ENCODE data around the gene KAZALD1.

Gene KAZALD1

DNA sequence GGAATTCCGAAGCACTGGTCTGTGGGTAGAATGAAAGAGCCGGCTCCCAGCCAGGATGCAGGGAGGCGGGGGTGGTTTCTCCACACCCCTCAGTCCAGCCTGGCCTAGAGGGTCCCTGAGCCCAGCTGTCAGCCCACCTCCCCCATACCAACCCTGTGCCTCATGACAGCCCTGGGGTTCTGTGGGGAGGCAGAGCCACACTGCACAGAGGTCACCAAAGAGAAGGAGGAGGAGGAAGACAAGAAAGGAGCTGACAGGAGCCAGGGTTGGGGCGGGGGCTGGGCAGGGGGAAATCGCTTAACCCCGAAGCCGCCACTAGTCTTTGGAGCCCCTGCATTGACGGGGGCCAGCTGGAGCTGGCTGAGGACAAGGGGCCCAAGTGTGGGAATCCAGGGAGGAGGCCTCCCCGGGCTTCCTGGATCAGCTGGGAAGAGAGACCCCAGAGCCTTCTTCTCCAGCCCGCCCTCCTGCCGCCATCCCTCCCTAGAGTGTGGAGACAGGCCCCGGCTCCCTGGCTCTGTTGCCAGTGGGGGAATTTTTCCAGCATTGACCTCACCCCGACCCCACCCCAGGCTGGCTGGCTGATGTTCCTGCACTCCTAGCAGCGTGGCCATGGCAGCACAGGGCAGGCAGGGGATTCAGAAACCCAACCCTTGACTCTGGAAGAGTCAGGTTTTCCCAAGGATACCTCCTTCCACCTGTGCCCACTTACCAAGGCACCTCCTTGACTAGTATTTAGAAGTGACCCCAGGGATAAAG is 32.5 kb downstream of the KAZALD1 start:
- DNase-seq (ENCODE audit: low spot score) = no peak
- no peak for FAIRE-seq

GRCh38 chr10:101095004-101095403 is 33.2 kb downstream of the KAZALD1 start:
- FAIRE-seq = no peak
- no peak for DNase-seq (ENCODE audit: low spot score)

GRCh38 chr10:101095550-101096213 is 33.9 kb downstream of the KAZALD1 start:
- DNase-seq (ENCODE audit: low spot score) (peak; percentile 66), FAIRE-seq (peak; percentile 7)

GRCh38 chr10:101096378-101096777 is 34.6 kb downstream of the KAZALD1 start:
- DNase-seq (ENCODE audit: low spot score) (no peak), FAIRE-seq (no peak)

- DNase-seq (ENCODE audit: low spot score) (no peak), FAIRE-seq (no peak)
These were observed 36.1 kb downstream of the KAZALD1 start for GRCh38 chr10:101097881-101098280.

GRCh38 chr10:101099901-101100300 is 38.1 kb downstream of the KAZALD1 start:
- FAIRE-seq (no peak), DNase-seq (ENCODE audit: low spot score) (no peak)

DNA sequence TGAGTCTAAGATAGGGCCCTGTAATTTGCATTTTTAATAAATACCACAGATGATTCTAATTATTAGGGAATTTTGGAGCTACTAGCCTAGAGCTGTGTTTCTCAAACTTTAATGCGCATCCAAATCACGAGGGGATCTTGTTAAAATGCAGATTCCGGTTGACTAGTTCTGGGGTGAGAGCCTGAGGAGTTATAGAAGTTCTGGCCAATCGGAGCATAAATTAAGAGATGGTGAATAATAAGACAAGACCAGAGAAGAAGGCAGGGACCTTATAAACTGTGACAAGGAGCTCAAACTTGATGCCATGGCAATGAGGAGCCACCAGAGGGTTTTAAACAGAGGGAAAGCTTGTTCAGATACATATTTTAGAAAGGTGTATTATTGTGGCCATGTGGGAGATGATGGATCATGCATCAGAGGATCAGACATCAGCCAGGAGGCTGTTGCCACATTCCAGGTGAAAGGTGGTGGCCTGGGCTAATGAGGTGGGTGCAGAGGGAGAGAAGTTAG is 39.6 kb downstream of the KAZALD1 start:
- FAIRE-seq (no peak), DNase-seq (ENCODE audit: low spot score) (no peak)

DNA sequence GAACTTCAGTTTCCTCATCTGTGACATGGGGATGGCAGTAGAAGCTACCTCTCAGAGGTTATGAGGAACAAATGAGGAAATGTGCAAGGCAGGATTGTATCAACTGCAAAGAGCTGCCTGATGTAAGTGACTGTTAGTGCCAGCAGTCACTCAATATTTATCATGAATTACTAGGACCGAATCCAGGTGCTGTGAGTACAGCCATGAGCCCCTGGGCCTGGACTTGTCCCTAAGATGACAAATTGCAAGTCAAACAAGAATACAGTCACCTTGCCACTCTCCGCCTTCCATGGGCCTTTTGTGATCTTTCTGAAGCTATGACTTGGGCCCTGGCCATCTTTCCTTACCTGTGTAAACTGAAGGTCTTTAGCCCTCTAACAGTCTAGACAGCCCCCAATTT is 41.6 kb downstream of the KAZALD1 start:
- DNase-seq (ENCODE audit: low spot score) (no peak), FAIRE-seq (no peak)

- FAIRE-seq = no peak
- DNase-seq (ENCODE audit: low spot score) = no peak
These were observed 44.6 kb downstream of the KAZALD1 start for GRCh38 chr10:101106351-101106750.

- DNase-seq (ENCODE audit: low spot score) = no peak
- no peak for FAIRE-seq
These were observed 46.0 kb downstream of the KAZALD1 start for GRCh38 chr10:101107771-101108170.

DNA sequence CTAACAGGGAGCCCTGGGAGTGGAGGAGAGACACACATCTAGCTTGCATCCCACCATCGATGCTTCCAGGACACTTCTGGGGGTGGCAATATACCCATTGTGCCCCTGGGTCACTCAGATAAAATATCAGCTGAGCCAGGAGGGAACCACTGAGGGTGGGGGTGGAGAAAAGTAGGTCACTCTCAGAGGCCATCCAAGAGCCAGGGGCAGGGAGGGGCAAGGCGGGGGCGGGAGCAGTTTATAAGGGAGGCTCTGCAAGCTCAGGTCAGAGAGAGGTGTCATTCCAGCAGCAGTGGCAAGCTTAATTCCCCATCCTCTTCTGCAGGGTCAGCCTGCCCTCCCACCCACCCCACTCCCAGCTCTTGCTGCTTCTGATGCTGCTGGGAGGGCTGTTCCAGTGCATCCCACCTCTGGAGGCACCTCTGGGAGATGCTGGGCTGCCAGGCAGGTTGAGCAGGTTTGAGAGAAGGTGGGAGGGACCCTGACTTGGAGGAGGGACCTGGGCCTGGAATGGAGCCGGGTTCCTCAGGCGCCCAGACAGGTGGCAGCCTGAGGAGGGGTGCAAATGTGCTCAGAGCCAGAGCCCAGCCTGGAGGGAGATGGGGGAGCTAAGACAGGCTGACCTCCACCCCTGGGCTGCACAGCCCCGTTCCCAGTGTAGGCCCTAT is 49.2 kb downstream of the KAZALD1 start:
- FAIRE-seq (no peak), DNase-seq (ENCODE audit: low spot score) (no peak)

GRCh38 chr10:101111547-101111946 is 49.8 kb downstream of the KAZALD1 start:
- FAIRE-seq (no peak), DNase-seq (ENCODE audit: low spot score) (no peak)

GRCh38 chr10:101112799-101113594 is 51.2 kb downstream of the KAZALD1 start:
- FAIRE-seq = no peak
- DNase-seq (ENCODE audit: low spot score) = no peak

DNA sequence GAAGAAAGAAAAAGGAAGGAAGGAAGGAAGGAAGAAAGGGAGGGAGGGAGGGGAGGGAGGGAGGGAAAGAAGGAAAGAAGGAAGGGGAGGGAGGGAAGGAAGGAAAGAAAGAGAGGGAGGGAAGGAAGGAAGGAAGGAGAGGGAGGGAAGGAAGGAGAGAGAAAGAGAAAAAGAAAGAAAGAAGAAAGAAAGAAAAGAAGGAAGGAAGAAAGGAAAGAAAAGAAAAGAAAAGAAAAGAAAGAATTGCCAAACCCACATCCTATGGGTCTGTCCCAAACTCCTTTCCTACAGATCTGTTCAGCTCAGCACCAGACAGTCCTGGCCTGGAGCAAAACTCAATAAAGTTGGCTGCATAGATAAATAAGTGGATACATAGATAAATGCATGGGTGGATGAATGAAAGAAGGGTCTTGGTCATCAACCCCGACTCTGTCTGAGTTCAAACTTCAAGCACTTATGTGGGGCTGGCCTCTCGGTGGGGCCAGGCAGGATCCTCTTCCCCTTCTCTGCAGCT is 52.2 kb downstream of the KAZALD1 start:
- no peak for DNase-seq (ENCODE audit: low spot score)
- FAIRE-seq = no peak

DNA sequence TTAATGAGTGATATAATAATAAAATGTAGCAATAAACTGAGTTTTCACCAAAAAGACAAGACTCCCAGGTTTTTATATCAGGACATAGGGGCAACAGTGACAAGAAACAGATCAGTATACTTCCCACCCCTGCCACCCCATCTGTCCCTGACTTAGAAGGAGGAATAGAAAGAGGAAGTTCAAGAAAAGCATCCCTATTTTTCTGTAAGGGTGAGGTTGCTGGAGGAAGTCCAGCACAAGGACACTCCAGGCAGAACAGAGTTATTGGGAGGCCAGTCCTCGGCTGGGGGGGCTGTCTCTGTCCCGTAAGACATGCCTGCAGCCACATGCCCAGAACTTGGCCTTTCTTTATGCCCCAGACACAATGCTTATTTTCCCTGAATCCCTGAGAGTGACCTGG is 52.9 kb downstream of the KAZALD1 start:
- DNase-seq (ENCODE audit: low spot score) (no peak), FAIRE-seq (no peak)
